Adrenal gland (tissue), 5 donors: ENCODE measurements around the gene KAZN.

ENCODE experiments used
- POLR2A ChIP-seq, 2 donors: fragments of 450-650 bp; IDR thresholded peaks; one replicate each; pipeline ENCODE4 v1.6.1; 2017; ENCODE audit warnings: antibody characterized with exemption in 2 of 2, mild to moderate bottlenecking in 2 of 2, moderate library complexity in 1 of 2
- TF ChIP-seq, protein P1 (sequence below), 6 experiments: fragments of 450-650 bp in 4 of 6; fragments of 200-600 bp in 2 of 6; sonication (generic) in 1 of 6; IDR thresholded peaks; 1 replicate in 5 of 6; 2 replicates in 1 of 6; pipeline versions ENCODE4 v1.5.1 to v1.8.0; 2016 to 2021; ENCODE audit warnings: antibody characterized with exemption in 6 of 6, mild to moderate bottlenecking in 2 of 6, moderate library complexity in 1 of 6
- donor health status: DM: no; HTN: no; CAD: no.

DNA sequence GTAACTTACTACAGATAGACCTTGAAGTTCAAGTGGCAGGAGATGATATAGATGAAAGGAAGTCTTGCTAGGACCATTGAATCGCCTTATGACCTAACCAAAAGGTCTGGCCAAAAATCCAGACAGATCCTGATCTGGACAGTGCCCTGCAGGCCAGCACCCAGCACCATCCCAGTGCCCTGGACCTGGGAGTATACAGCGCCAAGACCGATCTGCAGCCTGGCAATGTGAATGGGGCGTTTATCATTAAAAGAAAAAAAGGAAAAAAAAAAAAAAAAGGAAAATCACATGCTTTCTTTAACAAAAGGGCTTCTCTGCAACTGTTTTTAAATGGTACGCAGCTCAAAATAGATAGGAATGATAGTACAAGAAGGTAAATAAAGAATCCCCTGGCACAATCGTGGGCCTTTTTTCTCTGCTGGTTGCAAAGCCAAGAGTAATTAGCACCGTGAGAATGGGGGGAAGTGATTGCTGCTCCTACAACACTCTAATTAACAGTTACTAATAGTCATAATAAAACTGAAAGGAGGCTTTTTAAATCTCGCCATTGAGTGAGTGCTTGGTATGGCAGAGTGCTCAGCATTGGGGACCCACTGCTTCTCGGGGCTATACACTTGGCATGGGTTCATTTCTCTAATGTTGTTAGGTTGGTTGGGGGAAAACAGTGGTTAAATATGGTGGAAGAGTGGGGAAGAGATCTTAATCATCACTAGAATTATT is 146.7 kb downstream of the KAZN start:
- TF ChIP-seq, protein P1, sequence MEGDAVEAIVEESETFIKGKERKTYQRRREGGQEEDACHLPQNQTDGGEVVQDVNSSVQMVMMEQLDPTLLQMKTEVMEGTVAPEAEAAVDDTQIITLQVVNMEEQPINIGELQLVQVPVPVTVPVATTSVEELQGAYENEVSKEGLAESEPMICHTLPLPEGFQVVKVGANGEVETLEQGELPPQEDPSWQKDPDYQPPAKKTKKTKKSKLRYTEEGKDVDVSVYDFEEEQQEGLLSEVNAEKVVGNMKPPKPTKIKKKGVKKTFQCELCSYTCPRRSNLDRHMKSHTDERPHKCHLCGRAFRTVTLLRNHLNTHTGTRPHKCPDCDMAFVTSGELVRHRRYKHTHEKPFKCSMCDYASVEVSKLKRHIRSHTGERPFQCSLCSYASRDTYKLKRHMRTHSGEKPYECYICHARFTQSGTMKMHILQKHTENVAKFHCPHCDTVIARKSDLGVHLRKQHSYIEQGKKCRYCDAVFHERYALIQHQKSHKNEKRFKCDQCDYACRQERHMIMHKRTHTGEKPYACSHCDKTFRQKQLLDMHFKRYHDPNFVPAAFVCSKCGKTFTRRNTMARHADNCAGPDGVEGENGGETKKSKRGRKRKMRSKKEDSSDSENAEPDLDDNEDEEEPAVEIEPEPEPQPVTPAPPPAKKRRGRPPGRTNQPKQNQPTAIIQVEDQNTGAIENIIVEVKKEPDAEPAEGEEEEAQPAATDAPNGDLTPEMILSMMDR (IDR thresholded peaks at IDR 0.05): no peak
- no peak for TF ChIP-seq POLR2A (IDR thresholded peaks at IDR 0.05)
